Activated T-cell treated with anti-CD3 and anti-CD28 coated beads for 48 hours (primary cell): ENCODE measurements around the gene TBC1D4.
"Not testable (repeated sequence)": the region's sequence is repeated elsewhere in the genome, so short reads cannot be mapped to it uniquely, and the experiment has no call there.

ENCODE experiments used
- DNase-seq: peaks from one replicate; pipeline ENCODE4 v3.0.0-alpha.2; 2020; ENCODE audit warnings: low read depth

Gene TBC1D4

GRCh38 chr13:75273695-75274094 is 208.3 kb downstream of the TBC1D4 start:
- DNase-seq: not testable (repeated sequence)

GRCh38 chr13:75271846-75272245 is 210.1 kb downstream of the TBC1D4 start:
- no peak for DNase-seq

GRCh38 chr13:75268481-75268880 is 213.5 kb downstream of the TBC1D4 start:
- not testable (repeated sequence) for DNase-seq

- no peak for DNase-seq
These were observed 217.4 kb downstream of the TBC1D4 start for GRCh38 chr13:75264611-75265010.

GRCh38 chr13:75263741-75264407 is 218.1 kb downstream of the TBC1D4 start:
- no peak for DNase-seq

GRCh38 chr13:75258159-75258782 is 223.7 kb downstream of the TBC1D4 start:
- no peak for DNase-seq

- DNase-seq: no peak
These were observed 225.0 kb downstream of the TBC1D4 start for GRCh38 chr13:75256922-75257321.

- DNase-seq: no peak
These were observed 226.3 kb downstream of the TBC1D4 start for GRCh38 chr13:75255653-75256052.

GRCh38 chr13:75255147-75255546 is 226.8 kb downstream of the TBC1D4 start:
- no peak for DNase-seq

- DNase-seq: no peak
These were observed 230.8 kb downstream of the TBC1D4 start for GRCh38 chr13:75251188-75251587.

- DNase-seq: no peak
These were observed 231.3 kb downstream of the TBC1D4 start for GRCh38 chr13:75250526-75251178.

- DNase-seq: not testable (repeated sequence)
These were observed 236.4 kb downstream of the TBC1D4 start for GRCh38 chr13:75245578-75245977.

- DNase-seq: not testable (repeated sequence)
These were observed 241.7 kb downstream of the TBC1D4 start for GRCh38 chr13:75240240-75240639.

- no peak for DNase-seq
These were observed 245.2 kb downstream of the TBC1D4 start for GRCh38 chr13:75236774-75237173.
